Loucy (cell line): Measurements from ENCODE around the gene IFI30.

Experiments used
- CTCF ChIP-seq: fragments of 200-600 bp; sonication (generic); conservative IDR thresholded peaks from 2 replicates; pipeline ENCODE4 v1.5.1; 2014; ENCODE audit warnings: mild to moderate bottlenecking, antibody characterized with exemption, low read length
- EZH2phosphoT487 ChIP-seq: fragments of 200-600 bp; IDR thresholded peaks from 2 replicates; pipeline ENCODE4 v1.6.1; 2018; ENCODE audit warnings: antibody characterized with exemption, mild to moderate bottlenecking, moderate library complexity, borderline replicate concordance

- TF ChIP-seq CTCF (no peak), EZH2phosphoT487 (no peak)
Measured at GRCh38 chr19:18167011-18167410, 6.6 kb upstream of the IFI30 start.
